NCI-H526 (cell line): ENCODE results near the gene NPB.

ENCODE experiments used
- DNase-seq, 2 experiments: peaks; one replicate each; lab custom pipeline; 2025; lab: John Stamatoyannopoulos, UW

Gene NPB

DNA sequence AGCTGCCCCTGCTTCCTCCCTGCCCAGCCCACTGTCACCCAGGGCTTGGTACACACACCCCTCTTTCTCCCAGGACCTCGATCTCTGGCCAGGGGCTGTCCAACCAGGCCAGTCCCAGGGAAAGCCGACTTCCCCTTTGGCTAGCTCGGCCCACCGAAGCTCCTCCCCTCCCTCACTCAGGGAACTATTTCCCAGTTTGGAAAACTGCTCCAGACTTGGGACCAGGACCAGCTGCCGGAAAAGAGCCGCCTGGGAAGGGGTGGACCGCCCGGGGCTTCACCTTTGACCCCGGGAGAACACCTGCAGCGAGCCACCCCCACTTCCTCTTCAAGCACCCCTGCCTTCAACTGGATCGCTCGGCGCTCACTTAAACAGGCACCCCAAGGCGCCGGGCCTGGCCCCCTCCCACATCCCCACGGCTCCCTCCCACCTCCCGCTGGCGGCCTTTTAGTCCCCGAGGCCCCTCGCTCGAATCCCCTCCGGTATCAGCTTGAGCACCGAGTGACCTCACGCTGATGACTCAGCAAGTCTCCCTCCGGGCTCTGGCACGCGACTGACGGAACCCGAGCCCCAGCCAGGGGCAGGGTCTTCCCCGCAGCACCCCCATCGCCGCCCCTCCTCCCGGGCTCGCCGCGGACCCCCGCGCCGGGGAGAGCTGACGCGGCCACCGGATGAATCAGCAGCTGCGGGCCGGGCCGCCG, 24.6 kb downstream of the NPB start:
- peak; percentile 23 to 62 for DNase-seq

DNA sequence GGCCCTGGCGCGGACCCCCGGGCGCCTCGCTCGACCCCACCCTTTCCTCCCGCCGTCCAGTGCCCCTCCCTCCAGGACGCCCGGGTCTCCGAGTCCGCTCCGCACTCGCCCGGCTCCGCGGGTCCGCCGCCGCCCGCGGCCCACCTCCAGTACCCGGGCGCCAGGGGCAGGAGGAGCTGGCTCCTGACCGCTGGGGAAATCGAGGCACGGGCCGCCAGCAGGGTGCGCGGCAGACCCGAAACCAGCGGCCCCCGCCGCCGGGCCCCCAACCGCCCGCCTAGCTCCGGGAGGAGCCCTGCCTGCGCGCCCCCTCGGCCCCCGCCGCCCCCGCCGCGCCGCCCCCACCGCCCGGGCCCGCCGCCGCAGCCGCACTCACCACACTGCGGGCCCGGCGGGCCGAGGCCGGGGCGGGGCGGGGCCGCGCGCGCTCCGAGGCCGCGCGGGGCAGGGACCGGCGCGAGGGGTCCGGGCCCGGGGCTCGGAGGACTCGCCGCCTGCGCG, 25.2 kb downstream of the NPB start:
- no peak for DNase-seq

DNA sequence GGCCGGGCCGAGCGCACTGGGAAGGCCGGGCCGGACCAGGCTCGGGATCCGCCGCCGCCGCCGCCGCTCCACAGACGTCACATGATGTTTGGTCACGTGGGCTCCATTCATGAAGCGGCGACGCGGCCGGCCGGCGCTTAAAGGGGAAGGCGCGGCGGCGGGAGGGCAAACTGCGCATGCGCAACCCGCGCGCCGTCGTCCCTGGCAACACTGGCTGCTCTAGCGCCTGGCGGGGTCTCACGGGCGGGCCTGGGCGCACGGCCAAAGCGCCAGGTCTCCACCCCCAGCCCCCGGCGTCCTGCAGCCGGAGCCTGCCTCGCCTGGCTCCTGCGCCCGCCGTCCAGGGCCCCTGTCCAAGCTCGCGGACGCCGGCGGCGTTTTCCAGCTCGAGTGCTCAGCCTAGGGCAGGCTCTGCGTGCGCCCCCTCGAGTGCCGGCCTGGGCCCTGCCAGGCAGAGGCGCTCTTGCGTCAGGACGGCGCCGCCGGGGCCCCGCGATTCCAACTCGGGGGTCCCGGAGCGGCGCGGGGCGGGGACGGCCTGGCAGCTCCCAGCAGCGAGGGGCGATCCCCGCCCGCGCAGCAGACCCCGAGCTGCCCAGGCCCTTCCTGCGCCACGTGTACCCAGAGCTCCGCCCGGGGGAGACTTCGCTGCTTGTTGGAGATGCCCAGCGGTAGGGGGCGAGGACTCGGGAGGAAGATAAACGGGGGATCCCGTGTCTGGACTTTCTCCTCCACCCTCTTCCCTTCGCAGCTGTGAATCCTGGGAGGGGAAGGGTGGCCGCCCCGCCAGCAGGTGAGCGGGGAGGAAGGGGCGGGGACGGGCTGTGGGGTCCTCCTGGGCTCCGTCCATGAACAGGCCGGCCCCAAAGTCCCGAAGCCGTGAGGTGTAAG, 25.9 kb downstream of the NPB start, which contains the start of gene MAFG:
Gene MAFG (minus strand): TSS at position 83 of the 891 bp plus-strand sequence. CDS start 4,550 bp downstream, outside the sequence.
- peak; percentile 81 to 97 for DNase-seq

DNA sequence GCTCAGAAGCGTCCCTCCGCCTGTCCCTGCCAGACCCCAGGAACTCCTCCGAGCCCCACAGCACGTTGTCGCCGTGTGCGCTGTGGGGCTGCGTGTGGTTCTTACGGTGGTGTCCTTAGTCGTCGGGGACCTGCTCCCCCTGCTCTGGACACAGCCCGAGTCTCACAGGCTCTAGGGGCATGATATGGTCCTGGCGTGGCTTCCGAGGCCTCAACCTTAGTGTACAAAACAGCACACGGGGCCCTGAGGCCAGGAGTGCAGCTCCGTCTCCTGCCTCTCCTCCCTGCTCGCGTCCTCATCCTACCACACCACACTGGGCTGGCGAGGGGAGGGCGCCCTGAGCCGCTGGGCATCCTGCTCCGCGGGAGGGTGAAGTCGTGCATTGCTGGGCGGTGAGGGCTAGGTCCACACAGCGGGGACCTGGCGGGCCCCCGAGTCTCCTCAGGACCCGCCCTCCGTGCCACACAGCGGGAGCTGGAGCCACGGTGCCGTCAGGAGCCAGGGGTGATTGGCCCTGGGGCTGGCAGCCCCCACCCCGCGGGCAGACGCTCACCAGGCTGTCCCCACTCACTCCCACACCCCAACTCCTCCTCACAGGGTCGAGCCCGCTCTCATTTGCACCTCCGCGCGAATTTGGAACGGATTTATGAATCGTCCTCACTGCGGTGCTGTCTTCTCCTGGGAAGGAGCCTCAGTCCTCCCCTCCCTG, 26.7 kb downstream of the NPB start:
- DNase-seq, result peak in 1 of 2 experiments; percentile 38

- no peak for DNase-seq
Observed at GRCh38 chr17:81929253-81930141, 27.5 kb downstream of the NPB start.

DNA sequence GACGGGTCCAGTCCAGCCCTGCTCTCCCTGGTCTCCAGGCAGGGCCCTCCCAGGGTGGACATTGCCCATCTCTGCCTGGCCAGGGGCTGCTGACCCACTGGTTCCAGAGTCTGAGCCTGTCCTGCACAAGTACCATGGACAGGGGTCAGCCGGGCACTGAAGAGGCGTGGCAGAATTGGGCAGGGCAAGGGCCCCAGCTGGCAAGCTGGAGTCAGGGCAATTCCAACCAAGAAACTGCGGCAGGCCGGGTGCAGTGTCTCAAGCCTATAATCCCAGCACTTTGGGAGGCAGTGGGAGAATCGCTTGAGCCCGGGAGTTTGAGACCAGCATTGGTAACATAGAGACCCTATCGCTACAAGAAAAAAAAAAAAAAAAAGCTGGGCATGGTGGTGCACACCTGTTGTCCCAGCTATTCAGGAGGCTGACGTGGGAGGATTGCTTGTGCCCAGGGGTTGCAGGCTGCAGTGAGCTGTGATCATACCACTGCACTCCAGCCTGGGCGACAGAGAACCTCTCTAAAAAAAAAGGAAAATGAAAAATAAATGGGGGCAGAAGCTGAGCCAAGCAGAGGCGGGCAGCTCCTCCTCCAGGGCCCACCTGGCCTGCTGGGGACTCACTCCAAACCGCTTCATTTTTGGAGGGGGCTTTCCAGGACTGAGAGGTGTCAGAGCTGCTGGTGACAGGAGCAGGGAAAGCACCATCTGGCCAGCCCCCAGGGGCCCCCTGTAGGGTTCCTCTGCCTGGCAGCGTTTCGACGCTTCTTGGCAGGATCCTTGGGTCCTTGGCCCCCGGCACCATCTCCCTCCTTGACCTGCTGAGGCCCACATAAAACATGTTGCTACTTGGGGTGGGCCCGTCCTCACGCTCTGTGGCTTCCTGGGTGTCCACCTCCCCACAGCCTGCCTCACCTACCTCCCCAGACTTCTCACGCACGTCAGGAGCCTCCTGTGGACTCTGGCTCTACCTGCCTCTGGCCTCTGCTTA, 28.4 kb downstream of the NPB start:
- no peak for DNase-seq

DNA sequence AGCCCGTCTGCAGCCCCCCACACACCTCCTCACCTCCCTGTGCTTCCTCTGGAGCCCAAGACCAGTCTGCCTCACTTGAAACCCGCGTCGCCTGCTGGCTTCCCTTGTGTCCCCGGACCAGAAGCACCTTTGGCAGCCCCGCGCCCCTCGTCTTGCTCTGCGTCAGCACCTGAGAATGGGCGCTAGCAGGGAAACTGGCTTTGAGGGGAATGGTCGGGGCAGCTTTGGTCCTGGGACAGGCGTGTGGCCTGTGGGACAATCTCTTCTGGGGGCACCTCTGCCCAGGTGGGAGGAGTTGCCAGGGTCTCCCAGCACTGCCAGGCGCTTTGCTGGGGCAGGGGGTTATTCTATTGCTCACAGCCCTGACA, 29.1 kb downstream of the NPB start:
- no peak for DNase-seq

DNA sequence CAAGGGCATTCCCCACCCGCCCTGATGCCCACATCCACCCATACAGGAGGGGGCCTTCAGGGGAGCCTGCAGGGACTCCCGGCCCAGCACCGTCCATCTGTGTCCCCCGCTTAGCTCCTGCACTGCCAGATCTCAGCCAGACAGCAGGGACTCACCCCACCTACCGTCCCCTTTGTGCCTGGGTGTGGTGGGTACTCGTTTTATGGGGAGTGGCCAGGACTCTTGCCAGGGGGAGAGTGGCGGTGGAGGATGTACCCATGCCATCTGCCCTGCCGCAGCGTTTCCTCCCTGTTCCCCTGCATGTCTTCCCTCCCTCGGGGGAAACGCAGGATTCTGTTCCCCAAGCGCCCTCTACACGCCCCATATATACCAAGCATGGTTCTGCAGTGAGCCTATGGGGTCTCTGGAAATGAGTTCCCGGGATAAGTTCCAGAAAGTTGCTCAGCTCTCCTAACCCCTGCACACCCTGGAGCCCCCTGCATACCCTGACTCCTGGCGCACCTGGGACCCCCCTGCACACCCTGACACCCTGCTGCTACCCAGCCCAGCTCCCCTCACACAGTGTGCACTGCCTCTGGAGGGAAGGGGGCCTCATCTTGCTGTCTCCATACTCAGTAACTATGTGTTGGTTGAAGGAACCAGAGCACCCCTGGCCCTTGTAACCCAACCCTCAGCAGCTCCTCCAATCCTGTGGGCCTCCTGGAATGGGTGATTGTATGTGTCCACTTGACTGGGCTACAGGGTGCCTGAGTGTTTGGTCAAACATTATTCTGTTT, 29.7 kb downstream of the NPB start:
- no peak for DNase-seq

- no peak for DNase-seq
Observed at GRCh38 chr17:81932333-81932983, 30.4 kb downstream of the NPB start.

GRCh38 chr17:81933178-81933699, 31.2 kb downstream of the NPB start:
- DNase-seq, result no peak

GRCh38 chr17:81934098-81934757, 32.2 kb downstream of the NPB start:
- DNase-seq, result no peak

- DNase-seq, result no peak
Observed at GRCh38 chr17:81934850-81935708, 33.0 kb downstream of the NPB start.

GRCh38 chr17:81935709-81936084, 33.7 kb downstream of the NPB start:
- DNase-seq, result no peak

GRCh38 chr17:81939218-81939617, 37.2 kb downstream of the NPB start:
- no peak for DNase-seq

DNA sequence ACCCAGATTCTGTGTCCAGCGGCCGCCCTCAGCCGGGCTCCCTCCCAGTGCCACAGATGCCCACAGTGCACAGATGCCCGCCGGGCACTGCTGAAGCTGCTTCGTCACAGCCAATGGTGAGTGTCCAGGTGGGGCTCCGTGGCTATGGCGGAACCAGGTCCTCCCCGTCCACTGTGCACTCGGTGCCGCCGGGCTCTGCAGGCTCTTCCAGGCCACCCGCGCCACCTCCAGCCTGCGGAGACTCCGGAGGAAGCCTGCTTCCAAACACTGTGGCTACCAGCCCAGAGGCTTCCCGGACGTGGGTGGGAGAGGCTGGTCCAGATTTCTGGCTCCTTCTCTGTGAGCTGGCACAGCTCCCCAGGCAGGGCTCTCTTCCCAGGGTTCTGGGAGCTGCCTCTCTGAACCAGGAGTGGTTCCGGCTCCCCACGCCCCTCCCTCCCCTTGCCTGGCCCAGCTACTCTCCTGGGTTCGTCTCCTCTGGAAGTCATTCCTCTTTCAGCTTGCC, 37.9 kb downstream of the NPB start:
- no peak for DNase-seq

GRCh38 chr17:81940538-81941483, 38.8 kb downstream of the NPB start:
- DNase-seq, result no peak
